ENCODE measurements around the gene RUFY4.
A peak's percentile ranks its signal among the peaks of the same experiment; 100 is the strongest.

RUFY4 gene, protein sequence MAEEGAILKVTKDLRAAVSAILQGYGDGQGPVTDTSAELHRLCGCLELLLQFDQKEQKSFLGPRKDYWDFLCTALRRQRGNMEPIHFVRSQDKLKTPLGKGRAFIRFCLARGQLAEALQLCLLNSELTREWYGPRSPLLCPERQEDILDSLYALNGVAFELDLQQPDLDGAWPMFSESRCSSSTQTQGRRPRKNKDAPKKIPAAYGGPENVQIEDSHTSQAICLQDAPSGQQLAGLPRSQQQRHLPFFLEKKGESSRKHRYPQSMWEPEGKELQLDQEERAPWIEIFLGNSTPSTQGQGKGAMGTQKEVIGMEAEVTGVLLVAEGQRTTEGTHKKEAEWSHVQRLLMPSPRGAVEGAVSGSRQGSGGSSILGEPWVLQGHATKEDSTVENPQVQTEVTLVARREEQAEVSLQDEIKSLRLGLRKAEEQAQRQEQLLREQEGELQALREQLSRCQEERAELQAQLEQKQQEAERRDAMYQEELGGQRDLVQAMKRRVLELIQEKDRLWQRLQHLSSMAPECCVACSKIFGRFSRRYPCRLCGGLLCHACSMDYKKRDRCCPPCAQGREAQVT

DNA sequence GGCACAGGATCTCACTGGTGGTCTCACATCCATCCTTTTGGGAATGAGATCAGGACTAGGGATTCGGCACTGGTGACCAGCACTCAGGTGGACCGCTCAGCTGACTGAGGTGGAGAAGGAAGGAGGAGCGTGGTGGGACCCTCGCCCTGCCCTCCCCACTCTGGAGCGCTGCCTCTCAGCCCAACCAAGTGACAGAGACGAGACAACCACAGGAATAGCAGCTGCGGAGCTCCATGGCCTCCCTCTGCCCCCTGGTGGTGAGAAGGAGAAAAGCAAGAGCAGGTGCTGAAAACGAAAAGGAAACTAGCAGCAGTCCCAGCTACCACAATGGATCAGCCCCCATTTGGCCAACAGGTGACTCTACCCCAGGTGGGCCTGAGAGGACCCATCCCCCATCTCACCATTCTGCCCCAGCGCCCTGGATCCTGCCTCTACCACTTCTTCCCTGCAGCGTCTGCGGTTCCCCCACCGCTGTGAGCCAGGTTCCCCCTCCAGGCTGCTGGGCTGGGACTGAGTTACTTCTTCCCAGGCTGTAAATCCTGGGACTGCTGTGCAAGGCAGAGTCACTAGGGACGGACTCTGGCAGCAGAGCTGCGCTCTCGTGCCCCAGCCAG, at the start of gene RUFY4:
Gene RUFY4 (plus strand): TSS at position 533 of the 614 bp plus-strand sequence. CDS start 1,353 bp downstream, outside the sequence.
- DNase-seq = peak; percentile 76

DNA sequence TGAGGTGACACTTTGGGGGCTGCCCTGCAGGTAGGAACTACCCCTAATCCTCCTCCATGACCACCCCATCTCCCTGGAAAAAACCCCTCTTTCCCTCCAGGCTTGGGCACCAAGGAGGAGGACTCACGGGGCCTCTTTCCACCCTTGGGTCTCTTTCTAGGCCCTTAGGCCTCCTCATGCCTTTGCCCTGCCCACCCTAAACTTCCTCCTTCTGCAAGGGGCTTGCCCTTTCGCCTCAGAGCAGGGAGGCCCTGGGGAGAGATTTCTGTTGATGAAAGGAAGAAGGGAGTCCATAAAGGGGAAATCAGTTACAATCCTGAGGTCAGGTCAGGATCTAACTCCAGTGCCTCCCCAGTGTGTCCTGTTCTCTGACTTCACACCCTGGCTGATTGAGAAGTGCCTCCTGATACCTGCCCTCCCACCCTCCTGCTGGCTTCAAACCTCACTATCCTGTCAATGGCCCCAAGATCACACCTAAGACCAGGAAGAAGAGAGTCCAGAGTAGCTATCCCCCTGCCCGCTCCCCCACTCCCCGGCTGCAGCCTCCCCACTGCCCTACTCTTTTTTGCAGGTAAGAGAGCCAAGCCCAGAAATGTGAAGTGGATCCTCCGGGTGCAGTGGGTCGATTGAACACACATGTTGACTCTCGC, 49.5 kb upstream of the RUFY4 start:
- DNase-seq = no peak

DNA sequence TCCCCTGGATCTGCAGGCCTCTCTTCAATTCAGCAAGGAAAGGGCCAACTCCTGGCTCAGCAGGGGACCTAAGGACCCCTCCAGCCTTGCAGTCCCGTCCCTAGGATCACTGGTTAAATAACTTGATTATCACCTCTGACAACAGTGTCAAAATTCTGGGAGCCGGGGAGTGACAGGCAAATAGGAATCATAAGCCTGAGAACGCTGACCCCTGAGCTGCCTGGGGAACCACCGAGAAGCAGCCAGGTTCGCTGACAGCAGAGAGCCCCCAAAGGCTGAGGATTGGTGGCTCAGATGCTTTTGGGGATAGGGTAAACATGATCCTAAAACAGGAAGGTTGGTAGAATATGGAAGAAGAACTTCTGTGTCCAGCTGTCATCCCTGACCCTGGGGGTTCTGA, 48.8 kb upstream of the RUFY4 start:
- no peak for DNase-seq

DNA sequence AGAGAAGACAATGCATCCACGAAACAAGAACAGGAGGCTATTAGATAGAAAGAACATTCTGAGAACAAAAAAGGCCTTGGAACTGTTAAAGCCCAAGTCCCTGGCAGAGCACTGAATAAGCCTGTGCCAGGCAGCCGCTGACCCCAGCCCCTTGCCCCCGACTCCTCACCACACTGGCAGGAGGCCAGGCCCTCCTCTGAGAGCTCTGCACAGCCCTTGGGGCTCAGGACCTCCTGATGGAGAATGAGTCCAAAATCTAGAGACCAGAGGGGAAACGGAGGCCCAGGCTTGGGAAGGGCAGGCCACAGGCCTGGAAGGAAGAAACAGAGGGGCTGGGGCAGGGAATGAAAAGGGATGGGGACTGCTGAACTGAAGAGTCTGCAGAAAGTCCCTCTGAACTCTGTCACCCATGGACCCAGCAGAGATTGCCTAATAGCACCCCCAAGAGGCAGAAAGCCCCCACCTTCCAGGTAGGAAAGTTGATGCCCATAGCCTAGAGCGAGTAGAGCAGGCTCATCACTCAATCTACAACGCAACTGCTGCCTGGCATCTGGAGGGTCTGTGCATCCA, 48.0 kb upstream of the RUFY4 start:
- no peak for DNase-seq

DNA sequence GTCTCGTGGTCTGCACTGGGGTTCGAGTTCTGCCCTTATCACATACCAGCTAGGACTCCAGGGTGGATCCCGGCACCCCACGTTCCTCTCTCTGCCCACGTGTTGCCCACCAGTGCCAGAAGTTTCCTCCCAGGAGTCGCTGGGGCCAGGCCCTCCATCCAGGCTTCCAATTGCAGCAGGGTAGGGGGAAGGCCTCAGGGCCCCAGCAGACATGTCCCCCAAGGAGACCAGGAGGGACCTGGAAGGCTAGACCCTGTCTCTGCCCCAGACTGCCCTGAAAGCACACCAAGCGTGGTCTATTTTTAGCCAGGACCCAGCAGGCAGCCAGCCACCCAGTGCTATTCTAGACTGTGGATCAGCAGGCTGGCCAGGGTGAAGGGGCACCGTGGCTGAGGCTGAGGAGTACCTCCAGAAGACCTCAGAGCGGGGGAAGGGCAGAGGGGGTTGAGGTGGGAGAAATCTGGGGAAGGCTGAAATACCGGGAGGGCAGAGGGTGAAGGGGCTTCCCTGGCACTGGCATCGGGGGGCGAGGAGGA, 47.4 kb upstream of the RUFY4 start:
- DNase-seq = no peak

DNA sequence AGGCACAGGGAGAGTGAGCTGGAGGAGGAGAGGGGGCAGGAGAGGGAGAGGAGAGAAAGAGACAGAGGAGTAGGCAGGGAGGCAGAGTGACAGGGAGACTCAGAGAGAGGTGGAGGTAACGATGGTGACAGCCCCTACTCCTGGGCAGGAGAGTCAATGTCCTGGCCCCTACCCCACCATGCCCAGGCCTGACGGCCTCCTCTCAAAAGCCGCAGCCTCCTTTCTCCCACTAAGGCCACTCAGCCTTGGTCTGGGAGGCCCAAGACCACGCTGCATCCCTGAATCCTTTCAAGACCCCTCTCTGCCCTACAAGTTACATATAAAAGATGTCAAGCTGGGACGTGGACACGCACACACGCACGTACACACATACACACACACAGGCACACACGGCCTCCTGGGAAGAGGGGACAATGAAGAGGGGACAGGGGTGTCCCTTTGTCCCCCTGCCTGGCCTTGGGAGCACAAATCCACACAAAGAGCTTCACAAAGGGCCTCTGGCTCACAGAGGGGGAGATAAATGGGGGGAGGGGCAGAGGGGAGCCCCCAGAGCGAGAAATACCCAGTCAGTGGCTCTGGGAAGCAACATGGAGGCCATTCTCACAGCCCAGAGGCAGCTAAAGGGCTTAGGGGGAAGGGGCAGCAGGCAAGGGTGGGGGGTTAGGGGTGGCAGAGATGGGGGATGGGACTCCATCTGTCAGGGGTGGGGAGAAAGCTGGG, 46.8 kb upstream of the RUFY4 start:
- no peak for DNase-seq

DNA sequence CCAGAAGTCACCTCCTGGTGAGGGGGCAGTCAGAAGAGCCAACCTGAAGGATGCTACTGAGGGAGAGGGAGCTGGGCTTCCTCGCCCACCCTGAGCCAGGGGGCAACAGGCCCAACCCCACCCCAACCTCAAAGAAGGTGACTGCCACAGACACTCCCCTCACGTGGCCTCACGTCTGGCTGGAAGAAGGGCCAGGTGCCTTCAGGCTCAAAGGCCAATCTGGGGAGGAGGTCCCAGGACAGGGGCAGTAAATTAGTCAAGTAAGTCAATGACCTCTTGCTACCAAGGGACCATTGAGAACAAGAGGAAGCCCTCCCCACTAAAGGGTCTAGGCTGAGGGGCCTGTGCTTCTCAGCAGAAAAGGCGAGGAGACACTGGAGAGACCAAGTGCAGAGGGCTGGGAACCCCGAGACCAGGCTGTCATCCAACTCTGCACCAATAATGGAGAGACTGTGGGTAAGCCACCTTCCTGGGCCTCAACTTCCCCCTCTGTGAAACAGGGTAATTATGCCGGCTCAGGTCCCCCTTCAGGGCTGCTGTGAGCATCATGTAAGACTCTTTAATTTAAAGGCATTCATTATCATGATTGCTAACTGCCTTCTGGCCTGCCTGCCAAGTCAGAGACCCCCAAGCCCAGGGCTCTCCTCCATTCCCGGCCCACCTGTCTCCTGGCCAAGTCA, 46.1 kb upstream of the RUFY4 start:
- no peak for DNase-seq

DNA sequence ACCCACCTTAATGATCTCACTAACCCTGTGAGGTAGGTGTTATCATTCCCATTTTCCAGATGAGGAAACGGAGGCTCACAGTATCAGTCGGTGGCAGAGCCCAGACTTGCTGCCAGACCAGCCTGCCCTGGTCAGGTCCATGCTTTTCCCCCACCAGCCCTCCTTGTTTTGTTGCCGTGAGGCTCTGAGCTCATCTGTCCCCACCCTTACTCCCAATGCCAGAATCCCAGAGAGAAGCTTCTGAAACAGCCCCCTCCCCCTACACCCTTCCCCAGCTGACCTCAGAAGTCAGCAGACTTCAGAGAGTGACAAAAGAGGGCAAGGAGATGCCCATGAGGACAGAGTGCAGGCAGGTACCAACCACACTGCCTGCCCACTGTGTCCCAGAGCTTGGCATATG, 45.4 kb upstream of the RUFY4 start:
- no peak for DNase-seq

DNA sequence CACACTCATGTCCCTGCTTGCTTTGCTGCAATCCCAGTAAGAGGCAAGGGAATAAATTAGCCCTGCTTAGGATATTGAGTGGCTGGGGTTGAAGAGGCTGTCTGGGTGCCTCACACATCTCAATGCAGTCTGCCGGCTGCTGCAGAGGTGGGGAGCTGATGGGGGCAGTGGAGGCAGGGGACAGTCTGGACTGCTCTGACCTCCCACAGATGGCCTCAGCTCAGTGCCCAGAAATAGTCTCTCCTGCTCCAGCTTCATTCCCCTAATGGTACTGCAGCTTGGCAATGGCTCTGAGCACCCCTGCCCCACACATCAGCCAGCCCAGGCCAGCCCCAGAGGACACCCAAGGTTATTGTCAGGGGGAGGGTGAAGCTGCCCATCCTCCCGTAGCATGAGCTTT, 44.7 kb upstream of the RUFY4 start:
- no peak for DNase-seq

DNA sequence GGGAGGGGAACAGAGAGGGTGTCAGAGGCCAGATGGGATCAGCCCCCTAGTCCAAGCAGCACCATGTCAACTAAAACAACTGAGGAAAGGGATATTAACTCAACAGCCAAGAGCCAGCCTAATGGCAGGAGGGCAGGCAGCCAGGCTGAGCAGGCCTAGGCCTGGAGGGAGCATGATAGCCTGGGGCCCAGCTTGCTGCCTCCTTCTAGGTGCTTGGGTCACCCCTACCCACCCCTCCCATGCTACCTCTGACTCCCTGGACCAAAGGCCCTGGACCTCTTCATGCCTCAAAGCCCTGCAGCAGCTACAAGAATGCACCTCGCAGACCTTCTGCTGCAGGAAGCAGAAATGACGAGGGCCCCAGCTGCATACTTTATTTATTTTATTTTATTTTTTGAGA, 44.2 kb upstream of the RUFY4 start:
- no peak for DNase-seq

DNA sequence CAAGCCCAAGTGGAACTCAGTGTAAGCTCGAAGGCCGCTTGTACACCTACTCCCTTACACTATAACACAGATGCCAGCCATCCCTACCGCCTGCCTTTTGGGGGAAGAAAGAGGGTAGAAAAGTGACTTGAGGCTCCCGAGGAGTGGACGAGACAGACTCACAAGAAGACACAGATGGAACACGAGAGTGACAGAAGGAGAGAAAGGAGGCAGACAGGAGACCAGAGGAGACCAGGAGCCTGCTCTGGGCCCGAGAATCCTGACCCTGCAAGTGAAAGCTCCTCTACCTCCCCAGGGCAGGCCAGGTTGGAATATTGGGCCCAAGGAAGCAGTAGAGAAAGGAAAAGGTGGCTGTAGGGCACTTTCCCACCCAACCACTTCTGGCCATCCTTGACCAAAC, 42.8 kb upstream of the RUFY4 start:
- no peak for DNase-seq

DNA sequence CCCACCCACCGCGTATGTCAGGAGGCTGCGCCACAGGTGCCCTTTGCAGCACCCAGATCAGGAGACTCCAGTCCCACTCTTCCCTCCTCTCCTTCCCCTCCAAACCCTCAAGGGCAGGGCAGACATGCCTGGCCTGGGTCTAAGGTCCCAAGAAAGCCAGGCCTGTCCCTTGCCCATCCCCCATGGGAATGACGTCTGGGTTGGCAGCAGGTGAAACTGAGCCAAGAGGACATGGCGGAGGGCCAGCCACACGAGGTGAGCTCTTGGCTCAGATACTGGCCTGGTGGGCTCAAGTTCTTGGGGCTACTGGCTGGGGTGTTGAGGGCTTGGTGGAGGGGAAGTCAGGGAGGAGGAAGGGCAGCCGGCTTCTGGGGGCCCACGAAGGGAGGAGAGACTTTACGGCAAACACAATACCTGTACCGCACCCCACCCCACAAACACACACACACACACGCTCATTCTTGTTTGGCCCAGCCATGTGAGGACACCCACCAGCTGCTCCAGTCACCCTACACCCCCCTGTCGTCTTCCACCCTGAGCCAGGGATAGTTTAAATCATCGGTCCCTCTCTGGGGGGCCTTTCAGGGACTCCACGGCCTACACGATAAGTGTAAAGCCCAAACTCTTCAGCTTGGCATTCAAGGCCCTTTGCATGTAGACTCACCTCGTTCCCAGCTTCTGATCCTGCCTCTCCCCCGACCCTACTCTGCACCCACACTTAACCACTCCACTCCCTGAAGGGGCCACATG, 42.2 kb upstream of the RUFY4 start:
- DNase-seq = peak; percentile 7

DNA sequence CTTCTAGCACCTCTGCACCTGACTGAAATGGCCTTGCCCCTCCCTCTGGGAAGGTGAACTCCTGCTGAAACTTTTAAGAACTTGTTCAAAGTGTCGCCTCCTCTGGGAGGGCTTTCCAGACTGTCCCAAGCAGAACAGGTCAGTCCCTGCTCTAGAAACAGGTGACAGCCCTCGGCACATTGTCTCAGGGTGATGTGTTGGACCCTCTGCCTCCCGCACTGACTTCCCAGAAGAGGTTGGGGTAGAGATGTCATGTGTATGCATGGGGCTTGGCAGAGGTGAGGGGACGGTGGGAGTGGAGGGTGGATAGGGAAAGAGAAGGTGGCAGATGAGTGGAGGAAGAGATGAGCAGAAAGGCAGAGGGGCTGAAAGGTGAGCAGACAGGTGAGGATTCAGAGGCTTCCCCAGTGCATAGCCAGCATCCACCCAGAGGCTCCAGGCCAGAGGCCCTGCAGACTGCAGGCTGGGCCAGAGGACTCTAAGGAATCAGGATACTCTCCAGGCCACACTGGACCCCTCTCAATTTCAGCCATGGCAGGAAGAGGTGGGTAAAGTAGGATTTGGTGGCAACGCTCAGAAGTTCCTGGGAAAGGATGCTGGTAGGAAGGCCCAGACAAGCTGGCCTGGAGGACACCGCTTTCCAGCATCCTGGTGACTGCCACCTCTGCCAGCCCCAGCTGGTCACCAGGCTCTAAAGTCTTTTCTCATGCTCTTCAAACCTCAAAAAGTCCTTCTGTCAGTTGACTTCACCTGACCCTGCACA, 41.4 kb upstream of the RUFY4 start:
- no peak for DNase-seq

DNA sequence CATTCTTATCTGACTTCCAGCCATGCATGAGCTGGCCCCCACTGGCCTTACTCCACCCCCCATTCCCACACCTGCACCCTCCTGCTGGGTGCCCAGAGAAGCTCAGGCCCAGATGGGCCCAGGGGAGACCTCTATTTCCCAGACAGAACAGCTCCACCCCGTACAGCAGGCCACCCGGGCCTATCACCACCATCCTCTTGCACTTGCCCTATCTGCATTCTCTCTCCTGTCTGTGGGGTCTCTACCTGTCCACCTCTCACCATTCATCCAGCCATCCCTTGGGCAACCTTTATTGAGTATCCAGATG, 40.9 kb upstream of the RUFY4 start:
- no peak for DNase-seq

DNA sequence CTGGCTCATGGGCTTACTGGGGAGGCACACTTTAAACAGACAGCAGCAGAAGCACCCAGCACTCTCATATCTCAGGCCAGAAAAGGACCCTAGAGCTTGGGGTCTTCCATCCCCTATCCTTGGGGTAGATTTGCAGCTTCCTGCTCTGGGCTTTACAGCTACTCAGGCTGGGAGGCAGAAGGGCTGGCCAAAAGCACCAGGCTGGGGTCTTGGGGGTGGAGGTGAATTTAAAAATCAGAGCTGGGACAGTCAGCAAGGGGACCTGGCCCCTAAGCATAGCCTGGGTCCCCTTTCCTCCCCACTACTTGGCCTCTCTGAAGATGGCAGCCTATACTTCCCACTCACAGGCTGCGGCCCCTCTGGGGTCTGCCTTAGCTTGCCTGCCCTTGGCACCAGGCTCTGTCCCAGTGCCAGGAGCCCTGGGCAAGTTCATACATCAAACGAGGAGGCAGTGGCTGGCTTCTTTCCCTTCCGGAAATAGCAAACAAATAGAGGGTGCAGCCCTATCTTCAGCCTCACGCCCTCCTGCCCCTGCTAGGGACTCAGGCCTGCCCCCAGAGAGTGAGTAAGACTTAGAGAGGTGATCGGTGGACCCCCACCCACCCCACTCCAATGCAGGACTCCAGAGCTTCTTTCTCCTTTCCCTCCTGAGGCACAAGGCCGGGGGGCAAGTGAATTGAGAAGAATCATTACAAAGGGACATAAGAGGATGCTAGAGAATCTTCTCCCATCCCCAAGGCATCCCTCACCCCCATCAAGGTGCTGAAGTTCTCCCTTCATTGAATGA, 40.3 kb upstream of the RUFY4 start:
- DNase-seq = peak; percentile 1

DNA sequence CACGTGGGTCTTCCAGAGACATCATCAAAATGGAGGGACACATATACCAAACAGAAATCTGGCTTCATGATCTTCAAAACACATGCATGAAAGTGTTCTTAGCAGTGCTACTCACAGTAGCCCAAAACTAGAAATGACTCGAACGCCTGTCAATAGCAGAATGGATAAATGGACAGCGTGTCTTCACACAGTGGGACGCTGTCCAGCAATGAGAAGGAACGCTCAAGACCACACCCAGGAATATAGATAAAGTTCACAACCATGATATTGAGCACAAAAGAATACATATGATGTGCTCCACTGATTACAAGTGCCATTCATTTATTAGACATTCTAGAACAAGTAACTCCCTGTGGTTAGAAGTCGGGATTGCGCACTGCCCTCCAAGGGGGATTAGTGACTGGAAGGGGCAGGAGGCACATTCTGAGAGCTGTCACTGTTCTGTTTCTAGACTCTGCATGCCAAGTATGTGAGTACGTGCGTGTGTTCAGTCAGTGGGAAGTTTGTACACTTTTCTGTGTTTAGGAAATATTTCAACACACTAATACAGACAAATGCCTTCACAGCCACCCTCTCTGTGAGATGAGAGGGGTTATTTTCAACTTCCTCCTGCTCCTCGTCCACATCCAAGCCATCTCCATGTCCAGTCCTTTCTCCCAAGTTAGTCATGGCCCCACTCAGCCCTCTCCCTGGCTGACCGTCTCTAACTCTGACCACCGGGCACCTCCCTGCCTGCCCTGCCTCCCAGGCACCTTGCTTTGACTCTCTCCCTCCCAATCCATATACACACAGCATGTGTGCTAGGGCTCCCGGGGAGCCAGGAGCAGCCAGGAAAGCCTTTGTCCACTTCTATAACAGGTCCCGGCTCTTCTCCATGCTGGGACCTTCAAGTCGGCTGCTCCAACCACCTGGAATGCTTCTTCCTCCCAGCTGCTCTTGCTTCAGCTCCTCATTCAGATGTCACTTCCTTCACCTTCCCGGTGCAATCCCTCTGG, 39.4 kb upstream of the RUFY4 start:
- no peak for DNase-seq

DNA sequence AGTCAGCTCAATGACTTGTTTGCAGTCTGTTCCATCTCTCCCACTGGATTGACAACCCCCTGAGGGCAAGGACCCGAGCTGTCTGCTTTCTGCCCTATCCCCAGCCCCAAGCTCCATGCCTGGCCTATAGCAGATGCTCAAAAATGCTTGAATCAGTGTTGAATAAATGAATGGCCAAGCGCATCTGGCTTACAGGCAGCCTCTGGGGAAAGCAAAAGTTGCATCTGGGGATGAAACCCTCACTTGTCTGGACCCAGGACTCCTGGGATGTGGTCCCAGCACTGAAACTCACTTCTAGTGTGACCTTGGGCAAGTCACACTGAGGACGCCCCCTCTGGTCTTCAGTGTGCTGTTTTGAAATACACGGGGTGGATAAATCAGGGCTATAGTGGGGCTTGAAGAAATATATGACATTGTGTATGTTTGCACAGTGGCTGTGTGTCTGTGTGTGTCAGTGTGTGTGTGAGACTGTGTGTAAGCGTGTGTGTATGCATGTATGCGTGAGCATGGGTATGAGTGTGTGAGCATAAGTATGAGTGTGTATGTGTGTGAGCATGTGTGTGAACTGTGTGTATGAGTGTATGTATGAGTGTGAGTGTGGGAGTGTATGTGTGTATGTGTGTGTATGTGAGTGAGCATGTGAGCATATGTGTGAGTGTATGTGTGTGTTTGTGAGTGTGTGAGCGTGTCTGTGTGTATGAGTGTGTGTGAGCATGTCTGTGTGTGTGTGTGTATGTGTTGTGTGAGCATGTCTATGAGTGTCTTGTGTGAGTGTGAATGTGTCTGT, 38.5 kb upstream of the RUFY4 start:
- DNase-seq = no peak

DNA sequence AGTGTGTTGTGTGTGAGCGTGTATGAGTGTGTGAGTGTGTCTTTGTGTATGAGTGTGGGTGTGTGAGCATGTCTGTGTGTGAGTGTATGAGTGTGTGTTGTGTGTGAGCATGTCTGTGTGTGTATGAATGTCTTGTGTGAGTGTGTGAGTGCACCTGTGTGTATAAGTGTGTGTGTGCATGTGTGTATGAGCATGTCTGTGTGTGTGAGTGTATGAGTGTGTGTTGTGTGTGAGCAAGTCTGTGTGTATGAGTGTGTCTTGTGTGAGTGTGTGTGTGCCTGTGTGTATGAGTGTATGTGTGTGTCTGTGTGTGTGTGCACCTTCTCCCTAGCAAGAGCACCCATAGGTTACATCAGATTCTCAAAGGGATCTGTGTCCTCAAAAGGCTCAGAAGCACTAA, 37.8 kb upstream of the RUFY4 start:
- no peak for DNase-seq
